SU-DHL-6 (cell line): Measurements from ENCODE around the gene PIP5K1B.

ENCODE experiments used
- EZH2phosphoT487 ChIP-seq: fragments of 200-600 bp; sonication (generic), shearing (Covaris generic); conservative IDR thresholded peaks from 2 replicates; pipeline ENCODE4 v1.6.1; 2018; ENCODE audit warnings: mild to moderate bottlenecking, antibody characterized with exemption, low read length, moderate library complexity, mixed read lengths
- TF ChIP-seq, protein P1 (sequence below): fragments of 200-600 bp; sonication (generic); IDR thresholded peaks from one replicate; pipeline ENCODE4 v1.5.1; 2017; ENCODE audit warnings: antibody characterized with exemption, mild to moderate bottlenecking, low read length, moderate library complexity; ENCODE audit not compliant: insufficient read depth, poor library complexity, severe bottlenecking

DNA sequence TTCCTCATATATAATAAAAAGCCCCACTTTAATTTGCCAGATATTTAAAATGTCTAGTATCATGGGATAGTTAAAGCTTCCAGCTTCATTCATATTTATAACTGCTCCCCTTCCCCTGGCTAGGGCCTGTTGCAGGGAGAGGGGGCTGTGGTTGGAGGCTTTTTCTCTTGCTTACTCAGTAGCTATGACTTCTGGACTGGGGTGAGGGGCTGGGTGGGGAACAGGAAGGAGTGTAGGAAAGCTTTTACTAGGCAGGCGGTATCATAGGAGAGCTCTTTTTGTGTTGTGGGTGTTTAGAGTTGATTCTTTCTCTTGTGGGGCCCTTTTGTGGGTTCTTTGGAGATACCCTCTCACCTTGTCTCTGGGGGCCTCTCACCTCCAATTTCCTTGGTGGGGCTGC is 39.4 kb downstream of the PIP5K1B start:
- TF ChIP-seq, protein P1, sequence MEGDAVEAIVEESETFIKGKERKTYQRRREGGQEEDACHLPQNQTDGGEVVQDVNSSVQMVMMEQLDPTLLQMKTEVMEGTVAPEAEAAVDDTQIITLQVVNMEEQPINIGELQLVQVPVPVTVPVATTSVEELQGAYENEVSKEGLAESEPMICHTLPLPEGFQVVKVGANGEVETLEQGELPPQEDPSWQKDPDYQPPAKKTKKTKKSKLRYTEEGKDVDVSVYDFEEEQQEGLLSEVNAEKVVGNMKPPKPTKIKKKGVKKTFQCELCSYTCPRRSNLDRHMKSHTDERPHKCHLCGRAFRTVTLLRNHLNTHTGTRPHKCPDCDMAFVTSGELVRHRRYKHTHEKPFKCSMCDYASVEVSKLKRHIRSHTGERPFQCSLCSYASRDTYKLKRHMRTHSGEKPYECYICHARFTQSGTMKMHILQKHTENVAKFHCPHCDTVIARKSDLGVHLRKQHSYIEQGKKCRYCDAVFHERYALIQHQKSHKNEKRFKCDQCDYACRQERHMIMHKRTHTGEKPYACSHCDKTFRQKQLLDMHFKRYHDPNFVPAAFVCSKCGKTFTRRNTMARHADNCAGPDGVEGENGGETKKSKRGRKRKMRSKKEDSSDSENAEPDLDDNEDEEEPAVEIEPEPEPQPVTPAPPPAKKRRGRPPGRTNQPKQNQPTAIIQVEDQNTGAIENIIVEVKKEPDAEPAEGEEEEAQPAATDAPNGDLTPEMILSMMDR, result no peak
- TF ChIP-seq EZH2phosphoT487, result no peak
